Activated CD8-positive, alpha-beta memory T cell treated with anti-CD3 and anti-CD28 coated beads for 36 hours (primary cell): ENCODE data around the gene PTPN11. TPM values are rescaled to one million over a fixed set of nuclear protein-coding genes. Genes with fewer than 3 reads are reported as not detected.

Source experiments
- CTCF ChIA-PET: fragments of 350-600 bp; sonication (Branson Sonifier 250); formaldehyde crosslinking; loops from one replicate; lab custom pipeline; 2021; ENCODE audit warnings: antibody characterized with exemption; lab: Charles Lee
- POLR2A ChIA-PET: fragments of 350-600 bp; sonication (Branson Sonifier 250); formaldehyde crosslinking; loops from one replicate; lab custom pipeline; 2021; ENCODE audit warnings: antibody characterized with exemption; lab: Charles Lee
- total RNA-seq, 2 experiments: library from RNA; stranded (reverse); gene quantifications; one replicate each; pipeline ENCODE4 v1.2.3, GENCODE V29; 2021

PTPN11 gene
- total RNA-seq, 2 experiments from 2014 or later = 183 to 191 TPM

- ChIA-PET POLR2A (no interaction called here), CTCF (no interaction called here)
Observed at GRCh38 chr12:112528521-112528920, 109.8 kb downstream of the PTPN11 start.

GRCh38 chr12:112530941-112531340 lies 112.2 kb downstream of the PTPN11 start:
- CTCF ChIA-PET = no interaction called here
- POLR2A ChIA-PET = no interaction called here

DNA sequence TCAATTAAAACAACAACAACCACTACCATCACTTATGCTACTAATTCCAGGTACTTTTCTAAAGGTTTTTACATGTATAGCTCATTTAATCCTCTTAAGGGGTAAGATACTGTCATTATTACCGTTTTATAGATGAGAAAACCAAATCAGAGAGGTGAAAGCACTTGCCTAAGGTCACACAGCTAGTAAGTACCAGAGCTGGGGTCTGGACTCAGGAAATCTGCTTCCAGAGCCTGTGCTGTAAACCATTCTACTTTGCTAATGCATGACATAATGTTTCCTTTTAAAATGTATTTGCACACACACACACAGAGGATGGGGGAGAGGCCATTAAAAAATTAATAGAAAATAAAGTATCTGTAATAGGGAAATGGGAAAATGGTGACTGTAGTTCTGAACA lies 113.4 kb downstream of the PTPN11 start:
- ChIA-PET CTCF (no interaction called here), POLR2A (no interaction called here)

DNA sequence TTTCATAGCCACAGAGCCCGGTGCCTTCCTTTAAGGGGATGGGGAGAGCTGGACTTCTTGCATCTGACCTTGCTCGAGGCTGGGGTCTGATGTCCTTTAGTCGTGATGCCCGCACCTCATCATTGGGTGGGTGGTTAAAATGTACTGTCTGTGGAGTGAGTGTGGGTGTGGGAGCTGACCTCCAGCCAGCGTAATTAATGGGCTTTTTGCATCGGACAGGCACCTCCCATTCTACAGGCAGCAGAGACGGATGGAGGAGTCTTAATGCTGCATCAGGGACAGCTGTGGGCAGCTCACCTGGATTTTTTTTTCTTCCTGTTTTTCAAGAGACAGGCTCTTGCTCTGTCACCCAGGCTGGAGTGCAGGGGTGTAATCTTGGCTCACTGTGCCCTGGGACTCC lies 114.8 kb downstream of the PTPN11 start:
- ChIA-PET CTCF (no interaction called here), POLR2A (no interaction called here)

DNA sequence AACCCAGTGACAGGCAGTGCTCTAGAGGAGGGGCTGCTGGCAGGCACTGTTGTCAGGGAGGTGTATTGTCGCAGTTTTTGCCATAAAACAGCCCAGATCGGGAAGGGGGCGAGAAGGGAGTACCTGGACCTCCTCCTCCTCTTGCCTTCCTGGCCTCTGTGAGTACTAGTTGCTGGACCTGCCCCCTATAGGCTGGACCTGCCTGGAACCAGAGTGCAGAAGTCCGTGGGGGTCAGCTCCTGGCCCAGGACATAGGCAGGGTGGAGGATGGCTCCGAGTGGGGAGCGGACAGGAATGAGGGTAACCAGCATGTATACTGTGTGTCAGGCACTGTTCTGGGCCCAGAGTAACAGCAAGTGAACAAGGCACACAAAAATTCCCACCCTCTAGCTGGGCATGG lies 116.3 kb downstream of the PTPN11 start:
- CTCF ChIA-PET = no interaction called here

DNA sequence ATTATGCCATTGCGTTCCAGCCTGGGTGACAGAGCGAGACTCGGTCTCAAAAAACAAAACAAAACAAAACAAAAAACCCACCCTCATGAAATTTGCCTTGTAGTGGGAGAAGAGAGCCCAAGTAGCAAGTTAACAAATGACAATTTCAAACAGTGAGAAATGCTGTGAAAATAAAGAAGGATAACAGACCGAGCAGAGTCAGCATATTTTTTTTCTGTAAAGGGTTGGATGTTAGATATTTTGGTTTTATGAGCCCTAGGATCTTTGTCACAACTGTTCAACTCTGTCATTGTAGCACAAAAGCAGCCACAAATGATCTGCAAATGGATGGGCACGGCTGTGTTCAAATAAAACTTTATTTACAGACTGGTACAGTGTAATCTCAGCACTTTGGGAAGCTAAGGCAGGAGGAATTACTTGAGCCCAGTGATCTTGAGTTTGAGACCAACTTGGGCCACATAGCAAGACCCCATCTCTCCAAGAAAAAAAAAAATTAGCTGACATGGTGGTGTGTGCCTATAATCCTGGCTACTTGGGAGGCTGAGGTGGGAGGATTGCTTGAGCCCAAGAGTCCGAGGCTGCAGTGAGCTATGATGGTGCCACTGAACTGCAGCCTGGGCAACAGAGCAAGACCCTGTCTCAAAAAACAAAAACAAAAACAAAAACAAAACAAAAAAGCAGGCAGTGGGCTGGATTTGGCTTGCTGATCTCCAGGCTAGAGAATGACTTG lies 117.1 kb downstream of the PTPN11 start:
- ChIA-PET CTCF (no interaction called here), POLR2A (no interaction called here)

More for the DNA sequence above, 116.3 kb downstream of the PTPN11 start:
- POLR2A ChIA-PET = no interaction called here

DNA sequence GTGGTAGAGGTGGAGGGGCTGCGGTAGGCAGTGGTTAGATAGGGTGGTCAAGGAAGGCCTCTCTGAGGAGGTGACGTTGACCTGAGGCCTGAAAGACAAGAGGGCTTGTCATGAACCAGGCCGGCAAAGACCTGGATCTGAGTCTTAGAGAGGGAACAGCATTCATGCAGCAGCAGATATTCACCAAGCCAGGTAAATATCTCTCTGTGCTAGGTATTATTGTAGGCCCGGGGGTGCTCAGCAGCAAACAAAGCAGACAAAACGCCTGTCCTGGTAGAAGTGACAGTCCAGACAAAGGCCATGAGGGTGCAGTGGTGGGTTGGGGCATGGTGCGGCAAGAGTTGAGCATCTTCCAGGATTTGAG lies 117.6 kb downstream of the PTPN11 start:
- ChIA-PET CTCF (no interaction called here), POLR2A (no interaction called here)

GRCh38 chr12:112537710-112538396 lies 119.1 kb downstream of the PTPN11 start:
- POLR2A ChIA-PET = no interaction called here
- CTCF ChIA-PET = interaction anchor here (1.2 kb wide), 1 partner anchor 30 kb away, joined by 3 read pairs; no protein-coding TSS in a partner anchor

- ChIA-PET POLR2A (interaction anchor here (0.7 kb wide), 1 partner anchor 22 kb away, joined by 6 read pairs; no protein-coding TSS in a partner anchor), CTCF (interaction anchor here (1.2 kb wide), 1 partner anchor 29 kb away, joined by 3 read pairs; no protein-coding TSS in a partner anchor)
Observed at GRCh38 chr12:112538740-112539139, 120.0 kb downstream of the PTPN11 start.

DNA sequence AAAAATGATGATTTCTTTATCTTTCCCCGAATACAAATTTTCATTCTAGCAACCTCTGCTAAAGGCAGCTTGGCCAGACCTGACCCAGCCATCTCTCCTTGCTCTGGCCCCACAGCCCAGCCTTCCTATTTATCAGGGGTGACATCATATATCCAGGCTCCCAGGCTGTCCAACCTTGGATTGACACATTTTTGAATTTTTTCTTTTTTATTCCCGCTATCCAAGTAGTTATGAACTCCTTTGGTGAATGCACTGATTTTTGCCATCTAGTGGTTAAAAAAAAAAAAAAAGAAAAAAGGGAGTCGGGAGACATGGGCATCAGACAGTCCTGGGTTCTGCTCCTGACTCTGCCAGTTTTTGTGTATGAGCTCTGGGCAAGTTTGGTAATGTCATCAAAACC lies 120.5 kb downstream of the PTPN11 start:
- POLR2A ChIA-PET = interaction anchor here (0.7 kb wide), 1 partner anchor 23 kb away, joined by 6 read pairs; no protein-coding TSS in a partner anchor
- CTCF ChIA-PET = no interaction called here

GRCh38 chr12:112540021-112540420 lies 121.3 kb downstream of the PTPN11 start:
- ChIA-PET CTCF (no interaction called here), POLR2A (no interaction called here)

DNA sequence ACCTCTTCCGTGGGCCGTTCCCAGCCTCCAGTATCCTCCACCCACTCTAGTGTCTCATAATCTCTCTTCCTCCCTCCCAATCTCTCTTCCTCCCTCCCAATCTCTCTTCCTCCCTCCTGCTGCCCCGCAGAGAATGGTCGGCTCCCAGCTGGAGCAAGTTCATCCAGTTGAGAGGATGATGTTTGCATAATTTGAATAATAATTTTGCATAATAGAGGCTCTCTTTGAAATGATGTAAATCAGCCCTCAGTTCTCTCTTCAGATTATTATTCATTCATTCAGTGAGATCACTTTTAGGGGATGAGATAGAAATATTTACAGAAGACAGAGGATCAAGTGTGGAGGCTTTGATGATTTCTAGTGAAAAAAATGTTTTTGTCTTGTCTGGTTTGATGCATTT lies 125.0 kb downstream of the PTPN11 start:
- CTCF ChIA-PET = no interaction called here
- POLR2A ChIA-PET = no interaction called here

DNA sequence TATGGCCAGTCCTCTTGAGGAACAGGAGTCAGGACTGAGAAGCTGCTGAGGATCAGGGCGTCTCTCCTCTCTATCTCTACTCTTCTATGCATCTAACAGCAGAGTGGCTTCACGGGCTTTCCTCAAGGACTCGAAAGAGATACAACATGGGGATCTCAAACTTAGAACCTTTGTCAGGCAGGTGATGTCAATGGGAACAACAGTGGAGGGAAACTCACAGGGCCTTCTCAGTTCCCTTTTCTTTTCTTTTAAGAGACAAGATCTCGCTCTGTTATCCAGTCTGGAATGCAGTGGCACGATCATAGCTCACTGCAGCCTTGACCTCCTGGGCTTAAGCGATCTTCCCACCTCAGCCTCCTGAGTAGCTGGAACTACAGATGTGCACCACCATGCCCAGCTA lies 127.6 kb downstream of the PTPN11 start:
- ChIA-PET POLR2A (no interaction called here), CTCF (no interaction called here)

DNA sequence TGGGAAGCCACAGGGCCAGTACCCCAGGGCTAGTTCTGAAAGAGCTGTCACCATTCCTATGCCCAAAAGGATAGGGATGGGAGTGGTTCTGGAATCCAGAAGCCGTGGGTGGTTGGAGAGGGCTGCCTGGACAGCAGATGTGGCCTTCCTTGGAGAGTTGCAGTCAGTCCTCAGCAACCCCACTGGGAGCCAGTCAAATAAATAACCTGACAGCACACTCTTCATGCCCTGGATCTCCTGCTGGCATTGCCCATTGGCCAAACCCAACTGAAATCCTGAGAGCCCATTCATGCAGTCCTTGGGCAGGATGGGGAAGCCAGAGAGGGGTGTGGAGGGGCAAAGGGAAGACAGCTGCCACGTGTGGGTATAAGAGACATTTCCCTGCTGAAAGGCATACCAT lies 128.2 kb downstream of the PTPN11 start:
- CTCF ChIA-PET = no interaction called here
- POLR2A ChIA-PET = no interaction called here

- POLR2A ChIA-PET = no interaction called here
- CTCF ChIA-PET = no interaction called here
Observed at GRCh38 chr12:112549031-112549430, 130.3 kb downstream of the PTPN11 start.

DNA sequence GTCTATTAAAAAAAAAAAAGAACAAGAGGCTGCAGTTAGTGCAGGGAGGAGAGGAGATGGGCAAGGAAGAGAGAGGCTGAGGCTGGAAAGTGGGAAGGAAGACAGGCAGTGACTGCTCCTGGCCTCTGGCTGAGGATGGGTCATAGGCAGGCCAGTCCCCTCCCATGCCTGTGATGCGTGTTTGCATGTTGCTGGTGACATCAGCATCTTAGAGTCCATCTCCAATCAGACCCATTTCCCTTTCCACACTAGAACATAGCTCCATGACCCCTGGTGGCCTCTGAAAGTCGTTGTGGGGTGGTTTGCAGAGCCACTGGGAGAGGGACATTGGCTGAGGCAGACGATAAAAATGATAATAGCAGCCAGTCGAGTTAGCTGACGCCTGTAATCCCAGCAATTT lies 132.9 kb downstream of the PTPN11 start:
- CTCF ChIA-PET = no interaction called here
- POLR2A ChIA-PET = no interaction called here

- CTCF ChIA-PET = no interaction called here
- POLR2A ChIA-PET = no interaction called here
Observed at GRCh38 chr12:112555621-112556233, 137.0 kb downstream of the PTPN11 start.

GRCh38 chr12:112557951-112558630 lies 139.3 kb downstream of the PTPN11 start:
- ChIA-PET CTCF (no interaction called here), POLR2A (no interaction called here)
